SK-N-SH (cell line): ENCODE results near the gene CCDC24.

Source experiments
- CTCF ChIP-seq: fragments of 200-600 bp; sonication (generic); IDR thresholded peaks from 2 replicates; pipeline ENCODE4 v1.6.1; 2017; ENCODE audit warnings: antibody characterized with exemption, mild to moderate bottlenecking, moderate library complexity
- EZH2phosphoT487 ChIP-seq: fragments of 200-600 bp; sonication (generic); IDR thresholded peaks from 2 replicates; pipeline ENCODE4 v1.6.1; 2017; ENCODE audit warnings: low read depth, mixed run types, mild to moderate bottlenecking, antibody characterized with exemption, moderate library complexity, borderline replicate concordance
- GABPA ChIP-seq: IDR thresholded peaks from 2 replicates; pipeline ENCODE4 v1.4.0; 2012; ENCODE audit warnings: low read depth, mild to moderate bottlenecking
- JUND ChIP-seq: IDR thresholded peaks from 2 replicates; pipeline ENCODE4 v1.4.0; 2012
- POLR2AphosphoS5 ChIP-seq: IDR thresholded peaks from 2 replicates; pipeline ENCODE4 v1.6.1; 2012; ENCODE audit warnings: low read depth, low read length
- SMC3 ChIP-seq: IDR thresholded peaks from 2 replicates; pipeline ENCODE4 v1.6.1; 2012; ENCODE audit warnings: low read depth, low read length, improper control_type of control experiment
- YY1 ChIP-seq: IDR thresholded peaks from 2 replicates; pipeline ENCODE4 v1.4.0; 2012; ENCODE audit warnings: low read depth, mild to moderate bottlenecking
- TF ChIP-seq, protein P1 (sequence below): IDR thresholded peaks from 2 replicates; pipeline ENCODE4 v1.6.1; 2012; ENCODE audit warnings: mild to moderate bottlenecking, low read depth, low read length, moderate library complexity
- TF ChIP-seq, protein P2 (sequence below): IDR thresholded peaks from 2 replicates; pipeline ENCODE4 v1.4.0; 2012; ENCODE audit warnings: low read depth, borderline replicate concordance

- TF ChIP-seq CTCF = no peak
- no peak for TF ChIP-seq POLR2AphosphoS5
- no peak for TF ChIP-seq EZH2phosphoT487
- no peak for TF ChIP-seq YY1
- TF ChIP-seq, protein P1, sequence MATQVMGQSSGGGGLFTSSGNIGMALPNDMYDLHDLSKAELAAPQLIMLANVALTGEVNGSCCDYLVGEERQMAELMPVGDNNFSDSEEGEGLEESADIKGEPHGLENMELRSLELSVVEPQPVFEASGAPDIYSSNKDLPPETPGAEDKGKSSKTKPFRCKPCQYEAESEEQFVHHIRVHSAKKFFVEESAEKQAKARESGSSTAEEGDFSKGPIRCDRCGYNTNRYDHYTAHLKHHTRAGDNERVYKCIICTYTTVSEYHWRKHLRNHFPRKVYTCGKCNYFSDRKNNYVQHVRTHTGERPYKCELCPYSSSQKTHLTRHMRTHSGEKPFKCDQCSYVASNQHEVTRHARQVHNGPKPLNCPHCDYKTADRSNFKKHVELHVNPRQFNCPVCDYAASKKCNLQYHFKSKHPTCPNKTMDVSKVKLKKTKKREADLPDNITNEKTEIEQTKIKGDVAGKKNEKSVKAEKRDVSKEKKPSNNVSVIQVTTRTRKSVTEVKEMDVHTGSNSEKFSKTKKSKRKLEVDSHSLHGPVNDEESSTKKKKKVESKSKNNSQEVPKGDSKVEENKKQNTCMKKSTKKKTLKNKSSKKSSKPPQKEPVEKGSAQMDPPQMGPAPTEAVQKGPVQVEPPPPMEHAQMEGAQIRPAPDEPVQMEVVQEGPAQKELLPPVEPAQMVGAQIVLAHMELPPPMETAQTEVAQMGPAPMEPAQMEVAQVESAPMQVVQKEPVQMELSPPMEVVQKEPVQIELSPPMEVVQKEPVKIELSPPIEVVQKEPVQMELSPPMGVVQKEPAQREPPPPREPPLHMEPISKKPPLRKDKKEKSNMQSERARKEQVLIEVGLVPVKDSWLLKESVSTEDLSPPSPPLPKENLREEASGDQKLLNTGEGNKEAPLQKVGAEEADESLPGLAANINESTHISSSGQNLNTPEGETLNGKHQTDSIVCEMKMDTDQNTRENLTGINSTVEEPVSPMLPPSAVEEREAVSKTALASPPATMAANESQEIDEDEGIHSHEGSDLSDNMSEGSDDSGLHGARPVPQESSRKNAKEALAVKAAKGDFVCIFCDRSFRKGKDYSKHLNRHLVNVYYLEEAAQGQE = no peak
- no peak for TF ChIP-seq SMC3
- TF ChIP-seq, protein P2, sequence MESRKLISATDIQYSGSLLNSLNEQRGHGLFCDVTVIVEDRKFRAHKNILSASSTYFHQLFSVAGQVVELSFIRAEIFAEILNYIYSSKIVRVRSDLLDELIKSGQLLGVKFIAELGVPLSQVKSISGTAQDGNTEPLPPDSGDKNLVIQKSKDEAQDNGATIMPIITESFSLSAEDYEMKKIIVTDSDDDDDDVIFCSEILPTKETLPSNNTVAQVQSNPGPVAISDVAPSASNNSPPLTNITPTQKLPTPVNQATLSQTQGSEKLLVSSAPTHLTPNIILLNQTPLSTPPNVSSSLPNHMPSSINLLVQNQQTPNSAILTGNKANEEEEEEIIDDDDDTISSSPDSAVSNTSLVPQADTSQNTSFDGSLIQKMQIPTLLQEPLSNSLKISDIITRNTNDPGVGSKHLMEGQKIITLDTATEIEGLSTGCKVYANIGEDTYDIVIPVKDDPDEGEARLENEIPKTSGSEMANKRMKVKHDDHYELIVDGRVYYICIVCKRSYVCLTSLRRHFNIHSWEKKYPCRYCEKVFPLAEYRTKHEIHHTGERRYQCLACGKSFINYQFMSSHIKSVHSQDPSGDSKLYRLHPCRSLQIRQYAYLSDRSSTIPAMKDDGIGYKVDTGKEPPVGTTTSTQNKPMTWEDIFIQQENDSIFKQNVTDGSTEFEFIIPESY = no peak
- no peak for TF ChIP-seq GABPA
- TF ChIP-seq JUND = no peak
Measured at GRCh38 chr1:44010935-44011471, 19.6 kb downstream of the CCDC24 start.
